ENCODE data around the gene SLC39A7. TPM values are rescaled to one million over a fixed set of nuclear protein-coding genes. Genes with fewer than 3 reads are reported as not detected.

The SLC39A7 gene
- polyA plus RNA-seq, 1 experiment, result 151 TPM

DNA sequence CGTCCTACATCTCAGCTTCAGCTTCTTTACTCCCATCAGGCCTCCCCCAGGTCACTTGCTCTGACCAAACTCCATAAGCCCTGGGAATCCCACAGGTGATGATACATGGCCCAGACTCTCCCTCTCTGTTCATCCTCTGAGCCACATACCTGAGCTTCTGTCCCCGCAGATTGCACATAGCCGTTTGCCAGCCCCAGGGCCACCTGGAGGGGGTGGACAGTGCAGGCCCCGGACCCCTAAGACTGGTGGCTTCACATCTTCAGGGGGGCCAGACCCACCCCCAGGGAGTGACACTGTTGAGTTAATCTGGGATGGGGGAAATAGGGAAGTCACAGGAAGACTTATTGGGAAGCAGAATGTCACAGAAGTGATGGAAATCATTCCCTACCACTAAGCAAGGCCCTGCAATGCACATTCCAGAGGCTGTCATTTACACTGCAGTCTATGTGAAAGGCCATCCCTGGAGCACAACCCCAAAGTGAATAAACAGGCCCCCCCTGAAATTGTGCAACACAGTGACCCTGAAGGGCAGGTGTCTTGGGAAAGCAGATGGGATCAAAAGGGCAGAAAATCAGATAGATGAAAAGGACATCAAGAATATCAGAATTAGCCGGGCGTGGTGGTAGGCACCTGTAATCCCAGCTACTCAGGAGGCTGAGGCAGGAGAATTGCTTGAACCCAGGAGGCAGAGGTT is 2.4 kb upstream of the SLC39A7 start:
- POLR2A ChIA-PET, result no interaction called here
- DNase-seq (ENCODE audit: low read depth), result no peak
- Histone ChIP-seq H3K4me3 (ENCODE audit: low read depth, low read length) (no peak overlapping the region), H3K36me3 (ENCODE audit: control insufficient read depth, insufficient read depth, low read length) (peaks cover 23% of the 10 kb centered on the region), H3K27me3 (ENCODE audit: control insufficient read depth, insufficient read depth, low read length) (no peaks in the 10 kb centered on the region)
- CTCF ChIA-PET, result interaction anchor here (0.7 to 4.9 kb wide), 16 partner anchors 9 to 642 kb away, joined by 3 to 21 read pairs (median 4); partner anchors contain the start of genes RING1, RPS18 and VPS52
- TF ChIP-seq, protein P1, sequence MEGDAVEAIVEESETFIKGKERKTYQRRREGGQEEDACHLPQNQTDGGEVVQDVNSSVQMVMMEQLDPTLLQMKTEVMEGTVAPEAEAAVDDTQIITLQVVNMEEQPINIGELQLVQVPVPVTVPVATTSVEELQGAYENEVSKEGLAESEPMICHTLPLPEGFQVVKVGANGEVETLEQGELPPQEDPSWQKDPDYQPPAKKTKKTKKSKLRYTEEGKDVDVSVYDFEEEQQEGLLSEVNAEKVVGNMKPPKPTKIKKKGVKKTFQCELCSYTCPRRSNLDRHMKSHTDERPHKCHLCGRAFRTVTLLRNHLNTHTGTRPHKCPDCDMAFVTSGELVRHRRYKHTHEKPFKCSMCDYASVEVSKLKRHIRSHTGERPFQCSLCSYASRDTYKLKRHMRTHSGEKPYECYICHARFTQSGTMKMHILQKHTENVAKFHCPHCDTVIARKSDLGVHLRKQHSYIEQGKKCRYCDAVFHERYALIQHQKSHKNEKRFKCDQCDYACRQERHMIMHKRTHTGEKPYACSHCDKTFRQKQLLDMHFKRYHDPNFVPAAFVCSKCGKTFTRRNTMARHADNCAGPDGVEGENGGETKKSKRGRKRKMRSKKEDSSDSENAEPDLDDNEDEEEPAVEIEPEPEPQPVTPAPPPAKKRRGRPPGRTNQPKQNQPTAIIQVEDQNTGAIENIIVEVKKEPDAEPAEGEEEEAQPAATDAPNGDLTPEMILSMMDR (IDR thresholded peaks at IDR 0.05; ENCODE audit: insufficient read depth, low read depth, low read length), result no peak

DNA sequence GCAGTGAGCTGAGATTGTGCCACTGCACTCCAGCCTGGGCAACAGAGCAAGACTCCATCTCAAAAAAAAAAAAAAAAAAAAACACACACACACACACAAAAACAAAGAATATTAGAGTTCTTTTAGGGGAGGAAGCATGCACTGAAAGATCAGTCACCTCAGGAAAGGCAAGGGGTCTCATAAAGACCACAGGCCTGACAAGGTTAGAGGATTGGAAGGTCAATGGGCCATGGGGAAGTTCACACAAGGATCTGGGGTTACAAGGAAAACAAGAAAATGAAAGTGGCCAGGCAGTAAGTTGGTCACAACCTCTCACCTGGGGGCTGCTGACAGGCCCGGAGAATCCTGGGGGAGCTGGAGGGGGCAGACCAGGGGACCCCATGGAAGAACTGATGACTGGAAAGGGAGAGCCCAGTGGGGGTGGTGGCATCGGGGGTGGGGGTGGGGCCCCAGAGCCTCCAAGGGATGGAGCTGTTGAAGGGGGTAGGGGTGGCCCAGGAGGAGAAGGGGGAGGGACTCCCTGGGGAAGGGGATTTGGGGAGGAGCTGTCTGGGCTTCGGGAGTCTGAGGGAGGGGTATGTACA is 1.7 kb upstream of the SLC39A7 start:
- ChIA-PET POLR2A (no interaction called here), CTCF (interaction anchor here (0.7 to 4.9 kb wide), 3 partner anchors 26 to 66 kb away, joined by 3 to 21 read pairs (median 3); no protein-coding TSS in a partner anchor)
- no peaks in the 10 kb centered on the region for H3K27me3 ChIP-seq (ENCODE audit: control insufficient read depth, insufficient read depth, low read length)
- peak overlapping the region; percentile 78 for H3K4me3 ChIP-seq (ENCODE audit: low read depth, low read length)
- TF ChIP-seq, protein P1 (IDR thresholded peaks at IDR 0.05; ENCODE audit: insufficient read depth, low read depth, low read length), result no peak
- DNase-seq (ENCODE audit: low read depth), result no peak
- peaks cover 29% of the 10 kb centered on the region for H3K36me3 ChIP-seq (ENCODE audit: control insufficient read depth, insufficient read depth, low read length)

DNA sequence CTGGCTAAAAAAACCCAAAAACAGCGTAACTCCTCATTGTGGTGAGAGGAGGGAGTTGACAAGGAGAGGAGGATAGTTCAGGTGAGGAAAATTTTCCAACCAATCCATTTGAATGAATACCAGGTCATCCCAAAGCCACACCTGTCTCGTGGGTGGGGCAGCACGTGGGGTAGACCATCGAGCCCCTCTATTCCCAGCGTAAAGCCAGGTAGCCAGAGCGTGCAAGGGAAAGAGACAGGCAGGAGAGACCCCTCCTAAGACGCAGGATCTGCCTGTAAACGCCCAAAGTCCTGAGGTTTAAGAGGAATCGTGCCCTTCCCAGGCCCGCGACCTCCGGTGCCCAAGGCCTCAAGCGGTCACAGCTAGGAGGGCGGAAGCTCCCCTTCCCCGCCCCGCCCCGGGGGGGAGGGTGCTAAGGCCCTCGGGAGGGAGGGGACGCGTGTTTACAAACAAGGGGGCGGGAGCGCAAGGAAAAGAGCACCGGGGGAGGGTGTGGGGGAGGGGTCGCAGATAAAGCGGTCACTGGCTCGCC is 914 bp upstream of the SLC39A7 start:
- POLR2A ChIA-PET, result interaction anchor here (0.6 to 0.7 kb wide), 2 partner anchors 50 to 98 kb away, joined by 3 to 24 read pairs; no protein-coding TSS in a partner anchor
- peak overlapping the region; percentile 78 for H3K4me3 ChIP-seq (ENCODE audit: low read depth, low read length)
- no peaks in the 10 kb centered on the region for H3K27me3 ChIP-seq (ENCODE audit: control insufficient read depth, insufficient read depth, low read length)
- TF ChIP-seq, protein P1 (IDR thresholded peaks at IDR 0.05; ENCODE audit: insufficient read depth, low read depth, low read length), result no peak
- CTCF ChIA-PET, result interaction anchor here (1.0 to 4.9 kb wide), 4 partner anchors 27 to 218 kb away, joined by 3 to 21 read pairs (median 3); partner anchors contain the start of gene CUTA
- peaks cover 28% of the 10 kb centered on the region for H3K36me3 ChIP-seq (ENCODE audit: control insufficient read depth, insufficient read depth, low read length)
- no peak for DNase-seq (ENCODE audit: low read depth)

DNA sequence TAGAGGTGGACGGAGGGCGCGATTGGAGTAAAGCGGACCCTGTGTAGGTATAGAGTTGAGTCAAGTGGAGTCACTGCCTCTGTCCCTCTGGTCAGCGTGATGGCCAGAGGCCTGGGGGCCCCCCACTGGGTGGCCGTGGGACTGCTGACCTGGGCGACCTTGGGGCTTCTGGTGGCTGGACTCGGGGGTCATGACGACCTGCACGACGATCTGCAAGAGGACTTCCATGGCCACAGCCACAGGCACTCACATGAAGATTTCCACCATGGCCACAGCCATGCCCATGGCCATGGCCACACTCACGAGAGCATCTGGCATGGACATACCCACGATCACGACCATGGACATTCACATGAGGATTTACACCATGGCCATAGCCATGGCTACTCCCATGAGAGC is 479 bp downstream of the SLC39A7 start:
- no peak for DNase-seq (ENCODE audit: low read depth)
- TF ChIP-seq, protein P1 (IDR thresholded peaks at IDR 0.05; ENCODE audit: insufficient read depth, low read depth, low read length), result no peak
- ChIA-PET POLR2A (no interaction called here), CTCF (no interaction called here)
- Histone ChIP-seq H3K36me3 (ENCODE audit: control insufficient read depth, insufficient read depth, low read length) (peaks cover 20% of the 10 kb centered on the region), H3K27me3 (ENCODE audit: control insufficient read depth, insufficient read depth, low read length) (no peaks in the 10 kb centered on the region), H3K4me3 (ENCODE audit: low read depth, low read length) (peak overlapping the region; percentile 78)

DNA sequence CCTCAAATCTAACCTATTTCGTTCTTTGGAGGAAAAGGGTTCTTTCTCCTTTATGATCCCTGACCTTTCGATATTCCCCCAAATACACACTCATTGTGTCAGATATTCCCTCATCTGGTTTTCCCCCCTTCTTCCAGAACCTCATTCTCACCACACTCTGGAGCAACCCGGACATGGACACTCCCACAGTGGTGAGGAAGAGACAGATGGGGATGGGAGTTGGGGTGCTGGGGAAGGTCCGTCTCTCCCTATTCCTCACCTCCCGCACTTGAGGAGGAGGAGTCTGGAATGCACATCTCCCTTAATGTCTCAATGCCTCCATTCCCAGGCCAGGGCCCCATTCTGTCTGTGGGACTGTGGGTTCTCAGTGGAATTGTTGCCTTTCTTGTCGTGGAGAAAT is 1.3 kb downstream of the SLC39A7 start:
- Histone ChIP-seq H3K27me3 (ENCODE audit: control insufficient read depth, insufficient read depth, low read length) (no peaks in the 10 kb centered on the region), H3K4me3 (ENCODE audit: low read depth, low read length) (peak overlapping the region; percentile 78), H3K36me3 (ENCODE audit: control insufficient read depth, insufficient read depth, low read length) (peaks cover 18% of the 10 kb centered on the region)
- DNase-seq (ENCODE audit: low read depth), result no peak
- ChIA-PET CTCF (no interaction called here), POLR2A (no interaction called here)
- TF ChIP-seq, protein P1 (IDR thresholded peaks at IDR 0.05; ENCODE audit: insufficient read depth, low read depth, low read length), result no peak
